GM21515 (cell line): ENCODE measurements around the gene NEDD4L.

Experiments used
- ATAC-seq: cut with Tn5 transposase; IDR thresholded peaks from one replicate; pipeline ENCODE4 v1.9.1; 2021; ENCODE audit not compliant: unreplicated experiment

Gene NEDD4L

GRCh38 chr18:58051765-58052460 lies 7.9 kb downstream of the NEDD4L start:
- ATAC-seq = no peak

GRCh38 chr18:58052960-58053359 lies 8.9 kb downstream of the NEDD4L start:
- no peak for ATAC-seq

- ATAC-seq = no peak
These were observed 10.2 kb downstream of the NEDD4L start for GRCh38 chr18:58054041-58054781.

GRCh38 chr18:58055890-58056558 lies 12.0 kb downstream of the NEDD4L start:
- no peak for ATAC-seq

- no peak for ATAC-seq
These were observed 12.8 kb downstream of the NEDD4L start for GRCh38 chr18:58056852-58057251.

GRCh38 chr18:58057291-58057965 lies 13.4 kb downstream of the NEDD4L start:
- no peak for ATAC-seq

GRCh38 chr18:58058720-58059119 lies 14.7 kb downstream of the NEDD4L start:
- no peak for ATAC-seq

GRCh38 chr18:58060254-58060653 lies 16.2 kb downstream of the NEDD4L start:
- ATAC-seq = no peak

- ATAC-seq = no peak
These were observed 17.3 kb downstream of the NEDD4L start for GRCh38 chr18:58061349-58061748.

GRCh38 chr18:58064406-58064998 lies 20.5 kb downstream of the NEDD4L start:
- ATAC-seq = no peak

- ATAC-seq = no peak
These were observed 21.9 kb downstream of the NEDD4L start for GRCh38 chr18:58065956-58066355.

- ATAC-seq = no peak
These were observed 23.6 kb downstream of the NEDD4L start for GRCh38 chr18:58067601-58068000.

- ATAC-seq = no peak
These were observed 25.1 kb downstream of the NEDD4L start for GRCh38 chr18:58069099-58069498.

- ATAC-seq = no peak
These were observed 25.8 kb downstream of the NEDD4L start for GRCh38 chr18:58069721-58070292.

GRCh38 chr18:58076052-58076451 lies 32.0 kb downstream of the NEDD4L start:
- no peak for ATAC-seq

GRCh38 chr18:58077329-58077728 lies 33.3 kb downstream of the NEDD4L start:
- ATAC-seq = no peak

- ATAC-seq = no peak
These were observed 35.0 kb downstream of the NEDD4L start for GRCh38 chr18:58078889-58079573.

- no peak for ATAC-seq
These were observed 36.4 kb downstream of the NEDD4L start for GRCh38 chr18:58080451-58080850.

GRCh38 chr18:58087928-58088690 lies 44.1 kb downstream of the NEDD4L start:
- ATAC-seq = no peak
